K562 (cell line): Measurements from ENCODE around the gene ACLY.

Source experiments
- HDAC1 ChIP-seq, 2 experiments: fragments of 450-650 bp; IDR thresholded peaks; 2 replicates each; pipeline ENCODE4 v1.6.1; 2016 to 2017; ENCODE audit warnings: inconsistent platforms in 1 of 2, mild to moderate bottlenecking in 1 of 2, moderate library complexity in 1 of 2
- POLR2AphosphoS2 ChIP-seq: IDR thresholded peaks from 2 replicates; pipeline ENCODE4 v1.6.1; 2012; ENCODE audit warnings: low read length, improper control_type of control experiment
- RFX7 ChIP-seq: fragments of 250-450 bp; sonication (Bioruptor Pico); IDR thresholded peaks from 2 replicates; pipeline ENCODE4 v1.5.1; 2021; ENCODE audit warnings: mild to moderate bottlenecking
- ZNF354B ChIP-seq: fragments of 250-450 bp; sonication (Bioruptor Pico); IDR thresholded peaks from 2 replicates; pipeline ENCODE4 v1.4.0; 2020
- TF ChIP-seq, protein P1 (sequence below), 3 experiments: IDR thresholded peaks in 2 of 3; conservative IDR thresholded peaks in 1 of 3; 2 replicates each; pipeline ENCODE4 v1.5.1; 2011 to 2012; ENCODE audit warnings: low read length in 3 of 3, mild to moderate bottlenecking in 3 of 3, control low read depth in 2 of 3, improper control_type of control experiment in 1 of 3, inconsistent platforms in 1 of 3, low read depth in 1 of 3, mixed read lengths in 1 of 3, moderate library complexity in 1 of 3; ENCODE audit not compliant: insufficient read depth in 2 of 3

DNA sequence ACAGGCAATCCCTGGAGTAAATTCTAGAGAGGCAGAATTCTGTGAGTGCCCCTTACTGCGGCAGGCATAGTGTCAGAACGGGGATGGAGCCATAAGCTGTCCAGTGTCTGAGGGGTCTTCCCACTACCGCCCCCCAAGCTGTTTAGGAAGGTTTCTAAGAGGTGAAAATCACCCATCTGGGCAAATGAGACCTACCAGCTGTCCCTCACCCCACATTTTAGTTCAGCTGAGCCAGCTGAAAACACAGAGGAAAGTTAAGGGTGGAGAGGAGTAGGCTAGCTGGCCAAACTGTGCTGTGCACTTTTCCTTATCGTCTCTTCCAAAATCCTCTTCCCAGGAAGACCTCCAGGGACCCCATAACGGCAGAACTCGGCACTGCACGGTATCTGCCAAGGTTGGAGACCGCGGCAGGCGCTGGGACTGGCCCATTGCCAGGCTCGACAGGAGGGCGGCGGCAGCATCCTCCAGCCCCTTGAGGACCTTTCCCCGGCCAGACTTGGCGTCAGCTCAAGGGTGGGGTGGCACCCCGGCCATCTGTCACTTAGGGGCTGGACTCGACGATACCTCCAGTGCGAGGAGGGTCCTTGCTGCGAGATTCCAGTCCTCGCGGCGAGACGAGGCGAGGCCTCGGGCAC, 955 bp downstream of the ACLY start:
- TF ChIP-seq POLR2AphosphoS2 (no peak), HDAC1 (IDR thresholded peaks at IDR 0.05) (no peak), RFX7 (no peak), ZNF354B (CRISPR knock-in tag) (no peak)
- TF ChIP-seq, protein P1, sequence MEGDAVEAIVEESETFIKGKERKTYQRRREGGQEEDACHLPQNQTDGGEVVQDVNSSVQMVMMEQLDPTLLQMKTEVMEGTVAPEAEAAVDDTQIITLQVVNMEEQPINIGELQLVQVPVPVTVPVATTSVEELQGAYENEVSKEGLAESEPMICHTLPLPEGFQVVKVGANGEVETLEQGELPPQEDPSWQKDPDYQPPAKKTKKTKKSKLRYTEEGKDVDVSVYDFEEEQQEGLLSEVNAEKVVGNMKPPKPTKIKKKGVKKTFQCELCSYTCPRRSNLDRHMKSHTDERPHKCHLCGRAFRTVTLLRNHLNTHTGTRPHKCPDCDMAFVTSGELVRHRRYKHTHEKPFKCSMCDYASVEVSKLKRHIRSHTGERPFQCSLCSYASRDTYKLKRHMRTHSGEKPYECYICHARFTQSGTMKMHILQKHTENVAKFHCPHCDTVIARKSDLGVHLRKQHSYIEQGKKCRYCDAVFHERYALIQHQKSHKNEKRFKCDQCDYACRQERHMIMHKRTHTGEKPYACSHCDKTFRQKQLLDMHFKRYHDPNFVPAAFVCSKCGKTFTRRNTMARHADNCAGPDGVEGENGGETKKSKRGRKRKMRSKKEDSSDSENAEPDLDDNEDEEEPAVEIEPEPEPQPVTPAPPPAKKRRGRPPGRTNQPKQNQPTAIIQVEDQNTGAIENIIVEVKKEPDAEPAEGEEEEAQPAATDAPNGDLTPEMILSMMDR (IDR thresholded peaks at IDR 0.05 in 2 of 3, conservative IDR thresholded peaks at IDR 0.05 in 1 of 3; ENCODE audit: insufficient read depth in 2 of 3, low read depth in 1 of 3, low read length in 3 of 3), result no peak
